C4-2B (cell line): ENCODE results near the gene TFF1.

ENCODE experiments used
- H3K27ac ChIP-seq: fragments of 450-650 bp; 2 replicates; pipeline ENCODE4 v1.5.1; 2017
- CTCF ChIP-seq: fragments of 450-650 bp; conservative IDR thresholded peaks from 2 replicates; pipeline ENCODE4 v1.5.1; 2017; ENCODE audit warnings: mild to moderate bottlenecking
- ZFX ChIP-seq: fragments of 450-650 bp; IDR thresholded peaks from 2 replicates; pipeline ENCODE4 v1.6.1; 2017

TFF1 gene

GRCh38 chr21:42331660-42332059 lies 34.7 kb downstream of the TFF1 start:
- H3K27ac ChIP-seq, result peak overlapping the region; percentile 41; the same call in 1 of the 2 replicates
- TF ChIP-seq CTCF (no peak), ZFX (no peak)

GRCh38 chr21:42330380-42331371 lies 35.7 kb downstream of the TFF1 start:
- peak overlapping the region; percentile 47 for H3K27ac ChIP-seq
- 0 out of 2 replicates have a peak, but pooled peaks have one; percentile 6 for TF ChIP-seq CTCF
- no peak for TF ChIP-seq ZFX

- TF ChIP-seq ZFX (no peak), CTCF (no peak)
- H3K27ac ChIP-seq, result no peak overlapping the region
Measured at GRCh38 chr21:42324896-42325295, 41.4 kb downstream of the TFF1 start.

- TF ChIP-seq CTCF, result no peak
- no peak for TF ChIP-seq ZFX
- H3K27ac ChIP-seq, result no peak overlapping the region
Measured at GRCh38 chr21:42321845-42322244, 44.5 kb downstream of the TFF1 start.

GRCh38 chr21:42321231-42321630 lies 45.1 kb downstream of the TFF1 start:
- H3K27ac ChIP-seq, result no peak overlapping the region
- TF ChIP-seq CTCF (no peak), ZFX (no peak)

- TF ChIP-seq ZFX, result no peak
- no peak overlapping the region for H3K27ac ChIP-seq
Measured at GRCh38 chr21:42320791-42321190, 45.5 kb downstream of the TFF1 start.

- no peak overlapping the region for H3K27ac ChIP-seq
- TF ChIP-seq CTCF (no peak), ZFX (no peak)
Measured at GRCh38 chr21:42319851-42320572, 46.3 kb downstream of the TFF1 start.
